HG02571 (cell line): ENCODE data around the gene MAMSTR.
A peak's percentile ranks its signal among the peaks of the same experiment; 100 is the strongest.
"Not testable (repeated sequence)": the region's sequence is repeated elsewhere in the genome, so short reads cannot be mapped to it uniquely, and the experiment has no call there.

ENCODE experiments used
- ATAC-seq: cut with Tn5 transposase; IDR thresholded peaks from one replicate; pipeline ENCODE4 v1.9.1; 2021; ENCODE audit warnings: mild to moderate bottlenecking, moderate library complexity; ENCODE audit not compliant: unreplicated experiment

Gene MAMSTR

GRCh38 chr19:48722196-48722708 is 2.7 kb upstream of the MAMSTR start:
- ATAC-seq, result no peak

GRCh38 chr19:48720613-48721296 is 1.2 kb upstream of the MAMSTR start:
- ATAC-seq, result peak; percentile 75

GRCh38 chr19:48720251-48720612 is 707 bp upstream of the MAMSTR start:
- no peak for ATAC-seq

- ATAC-seq, result no peak
Observed at GRCh38 chr19:48718711-48719231, 754 bp downstream of the MAMSTR start.

GRCh38 chr19:48718106-48718505 is 1.4 kb downstream of the MAMSTR start:
- not testable (repeated sequence) for ATAC-seq

GRCh38 chr19:48716562-48717291 is 2.8 kb downstream of the MAMSTR start:
- no peak for ATAC-seq

- no peak for ATAC-seq
Observed at GRCh38 chr19:48715681-48716171, 3.8 kb downstream of the MAMSTR start.

- ATAC-seq, result no peak
Observed at GRCh38 chr19:48714759-48715675, 4.5 kb downstream of the MAMSTR start.

- ATAC-seq, result peak; percentile 81
Observed at GRCh38 chr19:48713864-48714755, 5.4 kb downstream of the MAMSTR start.

- no peak for ATAC-seq
Observed at GRCh38 chr19:48713041-48713863, 6.3 kb downstream of the MAMSTR start.

- ATAC-seq, result no peak
Observed at GRCh38 chr19:48711106-48711662, 8.3 kb downstream of the MAMSTR start.

- no peak for ATAC-seq
Observed at GRCh38 chr19:48708471-48708870, 11.1 kb downstream of the MAMSTR start.

- no peak for ATAC-seq
Observed at GRCh38 chr19:48705431-48705830, 14.1 kb downstream of the MAMSTR start.

GRCh38 chr19:48703316-48703715 is 16.2 kb downstream of the MAMSTR start:
- no peak for ATAC-seq

GRCh38 chr19:48702701-48703100 is 16.8 kb downstream of the MAMSTR start:
- ATAC-seq, result no peak

GRCh38 chr19:48698046-48698445 is 21.5 kb downstream of the MAMSTR start:
- no peak for ATAC-seq

GRCh38 chr19:48696353-48697010 is 23.0 kb downstream of the MAMSTR start:
- no peak for ATAC-seq

GRCh38 chr19:48695743-48696352 is 23.7 kb downstream of the MAMSTR start, which contains the start of gene FUT2:
Gene FUT2, plus strand, starts transcription at chr19:48695971. Its CDS starts 6,986 bp downstream, at chr19:48702957.
- no peak for ATAC-seq
